Measurements from ENCODE around the gene NUDT3.

DNA sequence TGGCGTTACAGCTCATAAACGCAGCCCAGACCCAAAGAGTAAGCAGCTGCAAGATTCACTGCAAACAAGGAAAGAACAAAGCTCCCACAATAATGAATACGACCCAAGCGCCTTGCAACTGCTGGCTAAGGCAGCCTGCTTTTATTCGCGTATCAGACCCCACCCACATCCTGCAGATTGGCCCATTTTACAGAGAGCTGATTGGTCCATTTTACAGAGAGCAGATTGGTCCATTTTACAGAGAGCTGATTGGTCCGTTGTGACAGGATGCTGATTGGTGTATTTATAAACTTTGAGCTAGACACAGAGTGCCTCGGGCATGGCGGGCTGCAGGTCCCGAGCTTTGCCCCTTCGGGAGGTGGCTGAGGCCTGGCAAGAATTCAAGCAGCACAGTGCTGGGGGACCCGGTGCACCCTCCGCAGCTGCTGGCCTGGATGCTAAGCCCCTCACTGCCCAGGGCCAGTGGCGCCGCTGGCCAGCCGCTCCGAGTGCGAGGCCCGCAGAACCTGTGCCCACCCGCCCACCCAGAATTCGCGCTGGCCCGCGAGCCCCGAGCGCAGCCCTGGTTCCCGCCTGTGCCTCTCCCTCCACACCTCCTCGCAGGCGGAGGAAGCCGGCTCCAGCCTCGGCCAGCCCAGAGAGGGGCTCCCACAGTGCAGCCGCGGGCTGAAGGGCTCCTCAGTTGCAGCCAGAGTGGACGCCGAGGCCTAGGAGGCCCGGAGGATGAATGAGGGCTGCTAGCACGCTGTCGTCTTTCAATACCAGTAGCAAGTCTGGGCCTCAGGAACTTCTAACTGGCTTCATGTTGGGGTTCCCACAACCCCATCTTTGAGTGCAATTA, 44.6 kb upstream of the NUDT3 start:
- TF ChIP-seq, protein P1, sequence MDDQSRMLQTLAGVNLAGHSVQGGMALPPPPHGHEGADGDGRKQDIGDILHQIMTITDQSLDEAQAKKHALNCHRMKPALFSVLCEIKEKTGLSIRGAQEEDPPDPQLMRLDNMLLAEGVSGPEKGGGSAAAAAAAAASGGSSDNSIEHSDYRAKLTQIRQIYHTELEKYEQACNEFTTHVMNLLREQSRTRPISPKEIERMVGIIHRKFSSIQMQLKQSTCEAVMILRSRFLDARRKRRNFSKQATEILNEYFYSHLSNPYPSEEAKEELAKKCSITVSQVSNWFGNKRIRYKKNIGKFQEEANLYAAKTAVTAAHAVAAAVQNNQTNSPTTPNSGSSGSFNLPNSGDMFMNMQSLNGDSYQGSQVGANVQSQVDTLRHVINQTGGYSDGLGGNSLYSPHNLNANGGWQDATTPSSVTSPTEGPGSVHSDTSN (IDR thresholded peaks at IDR 0.05): no peak
- no peak for TF ChIP-seq MEF2A (IDR thresholded peaks at IDR 0.05; ENCODE audit: borderline replicate concordance, low read depth)
- no peak for TF ChIP-seq GABPA (IDR thresholded peaks at IDR 0.05; ENCODE audit: low read depth)
- TF ChIP-seq, protein P2, sequence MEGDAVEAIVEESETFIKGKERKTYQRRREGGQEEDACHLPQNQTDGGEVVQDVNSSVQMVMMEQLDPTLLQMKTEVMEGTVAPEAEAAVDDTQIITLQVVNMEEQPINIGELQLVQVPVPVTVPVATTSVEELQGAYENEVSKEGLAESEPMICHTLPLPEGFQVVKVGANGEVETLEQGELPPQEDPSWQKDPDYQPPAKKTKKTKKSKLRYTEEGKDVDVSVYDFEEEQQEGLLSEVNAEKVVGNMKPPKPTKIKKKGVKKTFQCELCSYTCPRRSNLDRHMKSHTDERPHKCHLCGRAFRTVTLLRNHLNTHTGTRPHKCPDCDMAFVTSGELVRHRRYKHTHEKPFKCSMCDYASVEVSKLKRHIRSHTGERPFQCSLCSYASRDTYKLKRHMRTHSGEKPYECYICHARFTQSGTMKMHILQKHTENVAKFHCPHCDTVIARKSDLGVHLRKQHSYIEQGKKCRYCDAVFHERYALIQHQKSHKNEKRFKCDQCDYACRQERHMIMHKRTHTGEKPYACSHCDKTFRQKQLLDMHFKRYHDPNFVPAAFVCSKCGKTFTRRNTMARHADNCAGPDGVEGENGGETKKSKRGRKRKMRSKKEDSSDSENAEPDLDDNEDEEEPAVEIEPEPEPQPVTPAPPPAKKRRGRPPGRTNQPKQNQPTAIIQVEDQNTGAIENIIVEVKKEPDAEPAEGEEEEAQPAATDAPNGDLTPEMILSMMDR (IDR thresholded peaks at IDR 0.05): no peak
- no peak for TF ChIP-seq RCOR1 (IDR thresholded peaks at IDR 0.05; ENCODE audit: low read length)
- TF ChIP-seq, protein P3, sequence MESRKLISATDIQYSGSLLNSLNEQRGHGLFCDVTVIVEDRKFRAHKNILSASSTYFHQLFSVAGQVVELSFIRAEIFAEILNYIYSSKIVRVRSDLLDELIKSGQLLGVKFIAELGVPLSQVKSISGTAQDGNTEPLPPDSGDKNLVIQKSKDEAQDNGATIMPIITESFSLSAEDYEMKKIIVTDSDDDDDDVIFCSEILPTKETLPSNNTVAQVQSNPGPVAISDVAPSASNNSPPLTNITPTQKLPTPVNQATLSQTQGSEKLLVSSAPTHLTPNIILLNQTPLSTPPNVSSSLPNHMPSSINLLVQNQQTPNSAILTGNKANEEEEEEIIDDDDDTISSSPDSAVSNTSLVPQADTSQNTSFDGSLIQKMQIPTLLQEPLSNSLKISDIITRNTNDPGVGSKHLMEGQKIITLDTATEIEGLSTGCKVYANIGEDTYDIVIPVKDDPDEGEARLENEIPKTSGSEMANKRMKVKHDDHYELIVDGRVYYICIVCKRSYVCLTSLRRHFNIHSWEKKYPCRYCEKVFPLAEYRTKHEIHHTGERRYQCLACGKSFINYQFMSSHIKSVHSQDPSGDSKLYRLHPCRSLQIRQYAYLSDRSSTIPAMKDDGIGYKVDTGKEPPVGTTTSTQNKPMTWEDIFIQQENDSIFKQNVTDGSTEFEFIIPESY (IDR thresholded peaks at IDR 0.05; ENCODE audit: borderline replicate concordance, low read depth): no peak
- TF ChIP-seq, protein P4, sequence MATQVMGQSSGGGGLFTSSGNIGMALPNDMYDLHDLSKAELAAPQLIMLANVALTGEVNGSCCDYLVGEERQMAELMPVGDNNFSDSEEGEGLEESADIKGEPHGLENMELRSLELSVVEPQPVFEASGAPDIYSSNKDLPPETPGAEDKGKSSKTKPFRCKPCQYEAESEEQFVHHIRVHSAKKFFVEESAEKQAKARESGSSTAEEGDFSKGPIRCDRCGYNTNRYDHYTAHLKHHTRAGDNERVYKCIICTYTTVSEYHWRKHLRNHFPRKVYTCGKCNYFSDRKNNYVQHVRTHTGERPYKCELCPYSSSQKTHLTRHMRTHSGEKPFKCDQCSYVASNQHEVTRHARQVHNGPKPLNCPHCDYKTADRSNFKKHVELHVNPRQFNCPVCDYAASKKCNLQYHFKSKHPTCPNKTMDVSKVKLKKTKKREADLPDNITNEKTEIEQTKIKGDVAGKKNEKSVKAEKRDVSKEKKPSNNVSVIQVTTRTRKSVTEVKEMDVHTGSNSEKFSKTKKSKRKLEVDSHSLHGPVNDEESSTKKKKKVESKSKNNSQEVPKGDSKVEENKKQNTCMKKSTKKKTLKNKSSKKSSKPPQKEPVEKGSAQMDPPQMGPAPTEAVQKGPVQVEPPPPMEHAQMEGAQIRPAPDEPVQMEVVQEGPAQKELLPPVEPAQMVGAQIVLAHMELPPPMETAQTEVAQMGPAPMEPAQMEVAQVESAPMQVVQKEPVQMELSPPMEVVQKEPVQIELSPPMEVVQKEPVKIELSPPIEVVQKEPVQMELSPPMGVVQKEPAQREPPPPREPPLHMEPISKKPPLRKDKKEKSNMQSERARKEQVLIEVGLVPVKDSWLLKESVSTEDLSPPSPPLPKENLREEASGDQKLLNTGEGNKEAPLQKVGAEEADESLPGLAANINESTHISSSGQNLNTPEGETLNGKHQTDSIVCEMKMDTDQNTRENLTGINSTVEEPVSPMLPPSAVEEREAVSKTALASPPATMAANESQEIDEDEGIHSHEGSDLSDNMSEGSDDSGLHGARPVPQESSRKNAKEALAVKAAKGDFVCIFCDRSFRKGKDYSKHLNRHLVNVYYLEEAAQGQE (IDR thresholded peaks at IDR 0.05; ENCODE audit: low read depth, low read length): no peak
- TF ChIP-seq, protein P5, sequence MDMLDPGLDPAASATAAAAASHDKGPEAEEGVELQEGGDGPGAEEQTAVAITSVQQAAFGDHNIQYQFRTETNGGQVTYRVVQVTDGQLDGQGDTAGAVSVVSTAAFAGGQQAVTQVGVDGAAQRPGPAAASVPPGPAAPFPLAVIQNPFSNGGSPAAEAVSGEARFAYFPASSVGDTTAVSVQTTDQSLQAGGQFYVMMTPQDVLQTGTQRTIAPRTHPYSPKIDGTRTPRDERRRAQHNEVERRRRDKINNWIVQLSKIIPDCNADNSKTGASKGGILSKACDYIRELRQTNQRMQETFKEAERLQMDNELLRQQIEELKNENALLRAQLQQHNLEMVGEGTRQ (IDR thresholded peaks at IDR 0.05; ENCODE audit: borderline replicate concordance, low read depth, low read length): no peak
